GM03348 (cell line): ENCODE data around the gene IRAK1.
"Not testable (repeated sequence)": the region's sequence is repeated elsewhere in the genome, so short reads cannot be mapped to it uniquely, and the experiment has no call there.

Source experiments
- DNase-seq: peaks from one replicate; pipeline ENCODE4 v3.0.0; 2012; ENCODE audit warnings: low spot score

Gene IRAK1

GRCh38 chrX:153995504-153995903 lies 24.2 kb downstream of the IRAK1 start:
- DNase-seq: no peak

- DNase-seq: not testable (repeated sequence)
Measured at GRCh38 chrX:153994398-153994797, 25.3 kb downstream of the IRAK1 start.

GRCh38 chrX:153993978-153994377 lies 25.7 kb downstream of the IRAK1 start:
- no peak for DNase-seq

- DNase-seq: no peak
Measured at GRCh38 chrX:153993079-153993478, 26.6 kb downstream of the IRAK1 start.

GRCh38 chrX:153992180-153992579 lies 27.5 kb downstream of the IRAK1 start:
- no peak for DNase-seq

GRCh38 chrX:153991013-153991580 lies 28.6 kb downstream of the IRAK1 start:
- no peak for DNase-seq

- no peak for DNase-seq
Measured at GRCh38 chrX:153989973-153990655, 29.6 kb downstream of the IRAK1 start.

GRCh38 chrX:153988493-153988892 lies 31.2 kb downstream of the IRAK1 start:
- no peak for DNase-seq

DNA sequence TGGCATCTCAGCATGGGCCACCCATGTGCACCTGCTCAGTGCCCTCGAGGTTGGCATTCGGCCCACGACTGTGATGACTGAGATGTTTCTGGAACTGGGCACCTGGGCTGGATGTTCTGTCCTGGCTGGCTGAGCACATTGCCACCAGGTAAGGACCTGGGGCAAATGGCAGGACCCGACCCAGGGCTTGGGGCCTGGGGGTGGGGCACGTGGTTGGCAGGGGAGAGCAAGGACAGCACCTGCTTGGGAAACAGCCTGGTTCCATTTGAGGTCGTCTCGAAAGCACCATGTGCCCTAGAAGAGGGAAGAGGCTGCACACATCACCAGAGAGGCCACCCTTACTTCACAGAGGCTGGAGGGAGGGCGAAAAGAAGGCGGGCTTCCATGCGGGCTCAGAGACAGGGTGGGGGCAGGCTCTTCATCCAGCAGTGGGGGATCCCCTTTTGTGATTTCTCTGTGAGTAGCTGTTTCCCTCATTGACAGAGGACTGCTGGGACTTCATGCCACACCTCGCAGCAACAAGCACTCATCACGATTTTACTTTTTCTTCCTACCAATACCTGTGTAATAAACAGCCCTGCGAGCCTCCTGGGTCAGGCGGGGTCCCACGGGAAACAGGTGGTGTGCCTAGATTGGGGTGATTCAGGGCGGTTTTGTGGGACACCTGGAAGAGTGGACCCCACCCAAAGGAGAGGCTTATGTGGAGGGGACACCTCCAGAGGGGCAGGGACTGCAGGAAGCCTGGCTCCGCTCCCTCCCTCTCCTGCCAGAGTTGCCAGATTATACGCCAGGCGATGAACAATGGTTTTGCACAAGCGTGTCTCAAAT lies 35.1 kb downstream of the IRAK1 start:
- DNase-seq: no peak

GRCh38 chrX:153983321-153983801 lies 36.3 kb downstream of the IRAK1 start:
- DNase-seq: no peak

DNA sequence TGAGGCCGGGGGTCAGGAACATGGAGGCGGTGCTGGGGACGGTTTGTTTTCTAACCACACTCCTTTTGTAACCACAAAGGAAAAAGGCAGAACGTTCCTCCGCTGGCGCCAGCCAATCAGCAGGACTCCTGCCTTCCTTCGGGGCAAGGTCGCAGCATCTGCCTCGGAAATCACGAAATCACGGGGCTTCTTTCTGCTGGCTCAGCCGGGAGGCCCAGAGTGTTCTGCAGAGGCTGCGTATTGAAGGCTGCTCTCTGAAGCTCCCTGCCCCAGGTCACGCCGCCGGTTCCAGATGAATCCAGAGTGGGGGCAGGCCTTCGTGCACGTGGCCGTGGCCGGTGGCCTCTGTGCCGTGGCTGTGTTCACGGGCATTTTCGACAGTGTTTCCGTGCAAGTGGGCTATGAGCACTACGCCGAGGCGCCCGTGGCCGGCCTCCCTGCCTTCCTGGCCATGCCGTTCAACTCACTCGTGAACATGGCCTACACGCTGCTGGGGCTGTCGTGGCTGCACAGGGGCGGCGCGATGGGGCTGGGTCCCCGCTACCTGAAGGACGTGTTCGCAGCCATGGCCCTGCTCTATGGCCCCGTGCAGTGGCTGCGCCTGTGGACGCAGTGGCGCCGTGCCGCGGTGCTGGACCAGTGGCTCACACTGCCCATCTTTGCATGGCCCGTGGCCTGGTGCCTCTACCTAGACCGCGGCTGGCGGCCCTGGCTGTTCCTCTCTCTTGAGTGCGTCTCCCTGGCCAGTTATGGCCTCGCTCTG lies 37.8 kb downstream of the IRAK1 start:
- DNase-seq: no peak

DNA sequence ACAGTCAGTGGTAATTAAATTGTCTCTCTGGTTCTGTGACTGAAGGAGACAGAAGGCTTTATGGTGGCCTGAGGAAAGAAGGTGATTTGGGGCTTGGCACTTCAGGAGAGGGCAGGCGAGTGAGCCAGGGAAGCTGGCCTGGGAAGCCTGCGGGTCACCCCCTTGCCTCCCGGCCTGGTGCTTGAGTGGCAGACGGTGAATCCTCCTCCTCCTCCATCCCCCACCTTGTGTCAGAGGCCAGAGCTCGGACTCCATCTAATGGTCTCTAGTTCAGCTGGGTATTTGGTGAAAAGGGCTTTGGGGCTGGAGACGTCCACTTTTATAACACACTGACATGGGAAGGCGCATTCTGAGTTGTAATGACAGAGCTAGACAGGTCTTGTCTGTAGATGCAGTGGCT lies 38.5 kb downstream of the IRAK1 start:
- no peak for DNase-seq

GRCh38 chrX:153980394-153980793 lies 39.3 kb downstream of the IRAK1 start:
- DNase-seq: not testable (repeated sequence)

DNA sequence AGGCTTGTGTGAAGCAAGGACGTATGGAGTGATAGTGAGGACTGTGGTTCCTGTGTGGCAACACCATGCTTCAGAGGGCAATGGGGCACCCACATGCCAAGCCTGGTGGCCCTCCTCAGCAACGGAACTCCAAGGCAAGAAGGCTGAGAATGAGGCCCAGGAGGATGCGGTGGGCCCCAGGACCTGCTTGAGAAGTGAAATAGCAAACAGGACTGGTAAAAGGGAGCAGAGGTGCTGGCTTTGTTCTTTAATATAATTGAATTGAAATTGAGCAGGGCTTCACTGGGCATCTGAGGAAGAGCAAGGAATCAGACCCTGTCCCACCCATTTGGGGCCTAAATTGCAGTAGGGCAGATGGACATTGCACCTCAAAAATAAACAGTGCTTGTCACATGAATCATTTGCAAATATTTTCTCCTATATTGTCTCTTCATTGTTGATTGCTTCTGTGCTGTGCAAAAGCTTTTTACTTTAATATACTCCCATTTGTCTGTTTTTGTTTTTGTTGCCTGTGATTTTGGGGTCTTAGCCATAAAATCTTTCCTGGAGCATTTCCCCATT lies 44.9 kb downstream of the IRAK1 start:
- no peak for DNase-seq

DNA sequence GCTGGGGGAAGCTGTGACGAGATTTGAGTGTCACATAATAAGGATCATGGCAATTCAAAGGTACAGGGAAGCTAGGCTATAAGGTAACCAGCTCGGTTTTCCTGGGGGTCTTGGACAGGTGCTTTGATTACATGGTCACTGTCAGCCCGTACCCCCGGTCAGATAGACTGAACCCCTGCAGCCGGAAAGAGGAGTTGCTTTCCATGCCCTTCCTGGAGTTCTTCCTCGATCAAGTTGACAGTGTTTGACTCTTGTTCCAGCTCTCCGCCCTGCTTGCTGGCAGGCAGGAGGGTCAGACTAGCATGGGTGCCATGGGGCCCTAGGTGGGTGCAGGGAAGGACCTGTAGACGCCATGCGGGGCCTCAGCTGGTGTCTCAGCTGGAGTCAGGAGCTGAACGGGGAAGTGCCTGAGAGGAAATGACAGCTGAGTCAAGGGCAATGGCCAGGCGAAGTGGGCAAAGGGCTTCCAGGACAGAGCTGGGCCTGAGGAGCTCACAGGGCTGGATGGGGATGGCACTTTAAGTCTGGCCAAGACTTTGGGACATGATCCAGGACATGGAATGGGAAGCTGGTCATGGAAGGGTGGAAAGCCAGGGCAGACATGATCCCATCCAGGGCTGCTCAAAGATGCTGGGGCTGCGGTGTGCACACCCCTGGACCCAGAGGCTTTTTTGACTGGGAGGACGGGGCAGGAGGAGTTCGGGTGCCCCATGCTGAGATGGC lies 45.5 kb downstream of the IRAK1 start:
- DNase-seq: no peak

DNA sequence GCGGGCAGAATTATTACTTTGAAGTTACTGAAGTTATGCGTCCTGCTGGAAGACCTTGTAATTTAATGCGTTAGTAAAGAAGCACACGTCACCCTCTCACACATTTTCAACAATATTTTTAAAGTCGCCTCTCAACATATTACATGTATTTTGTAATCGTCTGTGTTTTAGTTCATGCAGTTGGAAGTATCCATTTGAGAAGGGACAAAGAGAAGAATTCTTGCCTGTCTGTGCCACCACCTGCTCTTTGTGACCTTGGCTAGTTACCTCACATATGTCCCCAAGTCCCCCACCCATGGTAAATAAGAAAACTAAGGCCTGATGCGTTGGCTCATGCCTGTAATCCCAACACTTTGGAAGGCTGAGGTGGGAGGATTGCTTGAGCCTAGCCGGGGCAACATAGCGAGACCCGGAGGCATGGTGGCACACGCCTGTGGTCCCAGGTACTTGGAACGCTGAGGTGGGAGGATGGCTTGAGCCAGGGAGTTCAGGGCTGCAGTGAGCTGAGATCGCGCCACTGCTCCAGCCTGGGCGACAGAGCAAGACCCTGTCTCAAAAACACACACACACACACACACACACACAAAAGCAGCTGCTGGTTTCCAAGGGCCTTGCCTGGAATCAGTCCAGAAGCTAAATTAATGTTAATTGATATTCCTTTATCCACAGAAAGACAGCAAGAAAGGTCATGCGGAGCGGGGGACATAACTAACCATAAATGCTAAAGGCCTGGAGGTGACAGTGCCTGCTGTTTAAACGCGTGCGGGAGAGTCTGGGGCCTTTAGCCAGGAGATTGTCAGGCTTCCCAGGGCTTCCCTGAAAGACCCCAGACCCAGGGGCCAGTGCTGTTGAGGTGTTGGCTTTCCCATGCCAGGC lies 46.3 kb downstream of the IRAK1 start:
- no peak for DNase-seq

GRCh38 chrX:153972368-153973126 lies 47.2 kb downstream of the IRAK1 start, which contains the start of gene TMEM187:
Gene TMEM187, plus strand, starts transcription at chrX:153972754. Its CDS starts 9,309 bp downstream, at chrX:153982063.
- DNase-seq: peak; percentile 93

DNA sequence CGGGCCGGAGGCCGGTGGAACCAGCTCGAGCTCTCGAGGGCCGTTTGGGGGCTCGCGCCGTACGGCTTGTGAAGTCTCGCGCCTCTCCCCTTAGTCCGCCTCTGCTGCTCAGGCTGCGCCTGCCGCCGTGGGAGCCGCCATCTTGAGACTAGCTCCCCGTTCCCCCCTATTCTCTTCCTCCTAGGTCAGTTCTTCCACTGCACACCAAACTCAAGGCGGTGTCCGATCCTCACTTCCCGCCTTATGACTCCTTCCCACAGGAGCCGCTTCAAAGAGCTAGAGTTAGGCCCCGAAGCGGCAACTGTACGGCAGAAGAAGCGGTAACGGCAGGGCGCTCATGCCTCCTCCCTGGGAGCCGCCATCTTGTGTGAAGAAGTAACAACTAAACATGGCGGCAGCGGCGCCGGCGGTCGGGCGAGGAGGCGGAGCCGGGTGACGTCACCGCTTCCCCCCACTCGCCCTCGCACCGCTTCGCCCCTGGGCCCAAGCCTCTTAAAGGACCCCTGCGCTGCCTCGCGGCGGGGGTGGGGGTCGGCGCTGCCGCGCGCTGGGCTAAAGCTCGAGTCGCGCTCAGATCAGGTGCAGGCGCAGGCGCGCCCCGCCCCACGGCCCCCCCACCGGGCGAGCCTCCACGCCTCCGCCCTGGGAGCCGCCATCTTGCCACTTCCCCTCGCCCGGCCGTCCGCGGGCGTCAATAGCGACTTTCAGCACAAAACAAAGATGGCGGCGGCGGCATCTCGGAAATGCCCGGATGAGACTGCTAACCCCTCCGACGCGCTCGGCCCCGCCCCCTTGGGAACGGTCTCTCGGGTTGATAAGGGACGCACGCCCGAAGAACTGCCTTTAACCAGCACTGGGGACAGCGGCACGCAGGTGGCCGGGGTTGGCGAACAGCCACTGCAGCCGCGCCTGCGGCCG lies 48.0 kb downstream of the IRAK1 start, which contains the start of gene HCFC1:
HCFC1 (minus strand) TSS at position 369 of the 918 bp plus-strand sequence. CDS start 978 bp downstream, outside the sequence.
- peak; percentile 84 for DNase-seq
